Stimulated activated naive CD8-positive, alpha-beta T cell treated with anti-CD3 and anti-CD28 coated beads, Interleukin-15, Interleukin-2, amounts not matched to agents 100 ng/mL and 50 ng/mL, for 24 hours (primary cell): ENCODE measurements around the gene UBIAD1.

Experiments
- H3K27ac Mint-ChIP-seq: one replicate; pipeline ENCODE4 v1.8.0; 2021; ENCODE audit warnings: mild to moderate bottlenecking, mixed read lengths
- H3K27me3 Mint-ChIP-seq: one replicate; pipeline ENCODE4 v1.8.0; 2021; ENCODE audit warnings: mixed read lengths
- H3K36me3 Mint-ChIP-seq: one replicate; pipeline ENCODE4 v1.8.0; 2021; ENCODE audit warnings: low read depth, mixed read lengths
- H3K4me1 Mint-ChIP-seq: one replicate; pipeline ENCODE4 v1.8.0; 2021; ENCODE audit warnings: low read depth, mixed read lengths
- H3K4me3 Mint-ChIP-seq: one replicate; pipeline ENCODE4 v1.8.0; 2021; ENCODE audit warnings: mild to moderate bottlenecking, mixed read lengths
- H3K9me3 Mint-ChIP-seq: one replicate; pipeline ENCODE4 v1.8.0; 2021; ENCODE audit warnings: mixed read lengths

UBIAD1 gene

GRCh38 chr1:11335417-11336056 lies 62.5 kb downstream of the UBIAD1 start:
- Mint-ChIP-seq H3K4me1 (no peaks in the 10 kb centered on the region), H3K4me3 (no peak overlapping the region), H3K27ac (no peak overlapping the region), H3K36me3 (no peaks in the 10 kb centered on the region), H3K9me3 (no peaks in the 10 kb centered on the region), H3K27me3 (peaks cover 23% of the 10 kb centered on the region)

- Mint-ChIP-seq H3K4me1 (no peaks in the 10 kb centered on the region), H3K36me3 (no peaks in the 10 kb centered on the region), H3K9me3 (no peaks in the 10 kb centered on the region), H3K27ac (no peak overlapping the region), H3K27me3 (peaks cover 23% of the 10 kb centered on the region), H3K4me3 (no peak overlapping the region)
Measured at GRCh38 chr1:11337580-11338073, 64.6 kb downstream of the UBIAD1 start.
